ENCODE results near the gene TP53TG3F.
"Not testable (repeated sequence)": the region's sequence is repeated elsewhere in the genome, so short reads cannot be mapped to it uniquely, and the experiment has no call there.

Gene TP53TG3F, protein sequence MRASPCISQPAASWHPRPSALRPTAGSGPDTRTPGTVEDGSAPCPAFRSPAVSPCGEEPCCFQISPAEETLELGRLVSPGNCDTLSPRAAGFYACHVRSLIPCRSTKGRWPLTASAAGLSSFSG

DNA sequence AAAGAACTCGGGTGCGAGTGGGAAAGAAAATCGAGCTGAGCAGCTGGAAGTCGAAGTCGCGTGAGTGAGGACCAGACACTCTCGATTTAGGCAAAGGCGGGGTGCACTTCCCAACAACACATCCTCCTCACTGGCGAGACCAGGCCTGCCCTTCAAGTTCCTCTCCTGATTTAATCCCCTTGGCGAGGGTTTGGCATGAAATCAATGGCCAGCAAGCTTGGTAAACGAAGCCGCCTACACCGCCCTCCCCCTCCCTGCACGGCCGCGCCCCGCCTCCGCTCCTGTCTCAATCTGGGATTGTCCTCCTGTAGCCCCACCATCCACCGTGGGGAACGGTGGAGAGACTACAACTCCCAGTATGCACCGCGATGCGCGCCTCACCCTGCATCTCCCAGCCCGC, at the start of gene TP53TG3F:
TSS of gene TP53TG3F (plus strand) at position 301 of the 400 bp plus-strand sequence. CDS start at position 369, 68 bp downstream.
- not testable (repeated sequence) for DNase-seq (ENCODE audit: low read depth in 2 of 2, low spot score in 1 of 2)

DNA sequence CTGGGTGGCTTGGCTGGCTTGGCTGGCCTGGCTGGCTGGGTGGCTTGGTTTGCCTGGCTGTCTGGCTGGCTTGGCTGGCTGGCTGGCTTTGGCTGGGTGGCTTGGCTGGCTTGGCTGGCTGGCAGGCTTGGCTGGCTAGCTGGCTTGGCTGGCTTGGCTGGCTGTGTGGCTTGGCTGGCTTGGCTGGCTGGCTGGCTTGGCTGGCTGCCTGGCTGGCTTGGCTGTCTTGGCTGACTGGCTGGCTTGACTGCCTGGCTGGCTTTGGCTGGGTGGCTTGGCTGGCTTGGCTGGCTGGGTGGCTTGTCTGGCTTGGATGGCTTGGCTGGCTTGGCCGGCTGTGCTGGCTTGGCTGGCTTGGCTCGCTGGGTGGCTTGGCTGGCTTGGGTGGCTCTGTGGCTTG, 32.2 kb downstream of the TP53TG3F start:
- not testable (repeated sequence) for DNase-seq (ENCODE audit: low read depth in 2 of 2, low spot score in 1 of 2)

DNA sequence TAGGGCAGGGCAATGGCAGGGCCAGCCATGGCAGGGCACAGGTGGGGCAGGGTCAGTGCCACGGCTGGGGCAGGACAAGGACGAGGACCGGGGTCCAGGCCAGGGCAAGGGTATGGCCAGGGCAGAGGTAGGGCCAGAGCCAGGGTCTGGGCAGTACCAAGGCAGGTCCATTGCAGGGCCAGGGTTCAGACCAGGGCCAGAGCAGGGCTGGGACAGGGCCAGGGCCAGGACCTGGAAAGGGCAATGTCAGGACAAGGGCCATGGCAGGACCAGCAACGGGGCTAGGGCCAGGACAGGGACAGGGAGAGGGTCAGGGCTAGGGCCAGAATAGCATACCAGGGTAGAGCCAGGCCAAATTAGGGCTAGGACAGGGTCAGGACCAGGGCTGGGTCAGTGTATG, 47.8 kb downstream of the TP53TG3F start:
- DNase-seq (ENCODE audit: low read depth in 2 of 2, low spot score in 1 of 2), result not testable (repeated sequence)

DNA sequence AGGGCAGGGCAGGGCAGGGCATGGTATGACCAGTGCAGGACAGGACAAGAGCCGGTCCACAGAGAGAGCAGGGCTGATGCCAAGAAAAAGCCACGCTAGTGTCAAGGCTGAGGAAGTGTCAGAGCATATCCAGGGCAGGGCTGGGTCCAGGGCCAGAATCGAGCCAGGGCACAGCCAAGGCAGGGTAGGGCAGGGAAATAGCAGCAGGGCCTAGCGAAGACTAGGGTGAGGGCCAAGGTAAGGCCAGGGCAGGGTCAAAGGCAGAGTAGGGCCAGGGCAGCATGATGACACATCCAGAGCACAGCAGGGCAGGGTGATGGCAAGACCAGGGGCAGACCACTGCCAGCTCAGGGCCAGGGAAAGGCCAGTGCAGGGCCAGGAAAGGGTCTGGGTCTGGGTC, 49.7 kb downstream of the TP53TG3F start:
- not testable (repeated sequence) for DNase-seq (ENCODE audit: low read depth in 2 of 2, low spot score in 1 of 2)

DNA sequence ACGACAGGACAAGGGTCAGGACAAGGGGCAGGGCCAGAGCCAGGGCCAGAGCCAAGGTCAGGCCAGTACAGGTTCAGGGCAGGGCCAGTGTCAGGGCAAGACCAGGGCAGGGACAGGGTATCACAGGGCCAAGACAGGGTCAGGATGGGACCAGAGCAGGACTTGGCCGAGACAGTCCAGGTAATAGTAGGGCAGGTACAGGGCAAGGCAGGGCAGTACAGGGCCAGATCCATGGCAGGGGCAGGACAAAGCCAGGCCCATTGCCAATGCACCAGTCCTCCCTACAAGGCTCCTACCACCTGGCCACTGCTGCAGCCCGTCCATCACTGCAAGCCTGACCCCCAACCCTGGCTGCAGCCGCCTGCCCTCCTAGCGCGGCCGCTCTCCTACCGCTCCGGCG, 50.5 kb downstream of the TP53TG3F start:
- not testable (repeated sequence) for DNase-seq (ENCODE audit: low read depth in 2 of 2, low spot score in 1 of 2)

Measured in stimulated activated CD8-positive, alpha-beta memory T cell treated with anti-CD3 and anti-CD28 coated beads, Interleukin-4, amount 100 ng/mL, for 1 hour (primary cell).